LNCaP clone FGC (cell line): ENCODE data around the gene TUBB2B.

ENCODE experiments used
- DNase-seq: peaks from one replicate; pipeline ENCODE4 v3.0.0-alpha.2; 2011; ENCODE audit warnings: low read depth
- H3K4me3 ChIP-seq: 2 replicates; pipeline ENCODE4 v1.5.1; 2011; ENCODE audit warnings: mild to moderate bottlenecking, low read depth, low read length, control low read depth
- TF ChIP-seq, protein P1 (sequence below): IDR thresholded peaks from 2 replicates; pipeline ENCODE4 v1.5.1; 2012; ENCODE audit warnings: mild to moderate bottlenecking; ENCODE audit not compliant: control insufficient read depth, insufficient read depth; ENCODE audit errors: extremely low read depth

Gene TUBB2B

DNA sequence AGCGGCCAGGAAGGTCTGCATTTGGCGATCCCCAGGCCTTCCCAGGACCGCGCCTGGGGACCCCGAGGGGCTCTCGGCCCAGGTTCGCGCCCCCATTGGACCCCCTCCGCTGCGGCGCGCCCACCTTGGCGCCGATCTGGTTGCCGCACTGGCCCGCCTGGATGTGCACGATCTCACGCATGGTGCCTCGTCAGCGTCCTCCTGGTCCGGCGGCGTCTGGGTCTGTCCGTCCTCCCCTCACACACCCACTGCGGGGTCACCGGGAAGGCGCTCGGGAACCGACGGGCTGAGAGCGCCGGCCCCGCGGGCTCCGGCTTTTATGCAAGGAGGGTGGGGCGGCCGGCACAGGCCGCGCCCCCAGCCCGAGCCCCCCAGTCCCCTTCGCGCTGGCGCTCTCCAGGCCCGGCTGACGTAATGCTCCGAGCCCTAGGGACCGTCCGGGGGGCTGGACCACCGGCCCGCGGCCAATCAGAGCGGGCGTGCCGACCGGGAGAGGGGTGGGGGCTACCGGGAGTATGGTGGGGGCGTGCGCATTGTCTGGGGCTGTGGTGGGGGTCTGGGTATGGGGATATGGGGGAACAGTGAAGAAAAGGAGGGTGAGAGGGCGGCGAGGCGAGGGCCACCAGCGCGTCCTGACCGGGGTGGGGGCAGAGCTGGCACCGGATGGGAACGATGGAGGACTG is at the start of gene TUBB2B:
Gene TUBB2B, minus strand, starts transcription at position 291 of the 683 bp plus-strand sequence. Its CDS starts 110 bp downstream, at position 181.
- no peak for DNase-seq
- H3K4me3 ChIP-seq: peak within 1 kb of the TSS; percentile 35
- TF ChIP-seq, protein P1, sequence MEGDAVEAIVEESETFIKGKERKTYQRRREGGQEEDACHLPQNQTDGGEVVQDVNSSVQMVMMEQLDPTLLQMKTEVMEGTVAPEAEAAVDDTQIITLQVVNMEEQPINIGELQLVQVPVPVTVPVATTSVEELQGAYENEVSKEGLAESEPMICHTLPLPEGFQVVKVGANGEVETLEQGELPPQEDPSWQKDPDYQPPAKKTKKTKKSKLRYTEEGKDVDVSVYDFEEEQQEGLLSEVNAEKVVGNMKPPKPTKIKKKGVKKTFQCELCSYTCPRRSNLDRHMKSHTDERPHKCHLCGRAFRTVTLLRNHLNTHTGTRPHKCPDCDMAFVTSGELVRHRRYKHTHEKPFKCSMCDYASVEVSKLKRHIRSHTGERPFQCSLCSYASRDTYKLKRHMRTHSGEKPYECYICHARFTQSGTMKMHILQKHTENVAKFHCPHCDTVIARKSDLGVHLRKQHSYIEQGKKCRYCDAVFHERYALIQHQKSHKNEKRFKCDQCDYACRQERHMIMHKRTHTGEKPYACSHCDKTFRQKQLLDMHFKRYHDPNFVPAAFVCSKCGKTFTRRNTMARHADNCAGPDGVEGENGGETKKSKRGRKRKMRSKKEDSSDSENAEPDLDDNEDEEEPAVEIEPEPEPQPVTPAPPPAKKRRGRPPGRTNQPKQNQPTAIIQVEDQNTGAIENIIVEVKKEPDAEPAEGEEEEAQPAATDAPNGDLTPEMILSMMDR: no peak

DNA sequence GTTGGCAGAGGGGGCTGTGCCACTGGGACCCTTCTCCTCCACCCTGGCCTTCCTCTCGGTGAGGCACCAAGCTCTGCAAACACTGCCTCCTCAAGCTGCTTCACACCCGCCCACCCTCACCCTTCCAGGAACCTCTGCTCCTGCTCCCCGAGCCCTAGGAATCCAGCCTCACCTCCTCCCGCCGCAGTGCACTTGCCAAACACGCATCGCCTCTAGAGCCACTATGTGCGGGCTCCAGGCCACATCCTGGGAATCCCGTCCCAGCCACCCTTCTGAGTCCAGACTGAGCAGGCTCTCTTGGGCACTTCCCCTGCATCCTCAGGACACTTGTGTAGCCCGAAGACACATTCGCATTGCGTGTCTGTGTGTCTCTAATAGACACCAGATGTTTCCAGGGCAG is 49.8 kb upstream of the TUBB2B start:
- H3K4me3 ChIP-seq: no peak overlapping the region
- TF ChIP-seq, protein P1: no peak
- no peak for DNase-seq

GRCh38 chr6:3276174-3277167 is 49.0 kb upstream of the TUBB2B start:
- TF ChIP-seq, protein P1: no peak
- DNase-seq: no peak

DNA sequence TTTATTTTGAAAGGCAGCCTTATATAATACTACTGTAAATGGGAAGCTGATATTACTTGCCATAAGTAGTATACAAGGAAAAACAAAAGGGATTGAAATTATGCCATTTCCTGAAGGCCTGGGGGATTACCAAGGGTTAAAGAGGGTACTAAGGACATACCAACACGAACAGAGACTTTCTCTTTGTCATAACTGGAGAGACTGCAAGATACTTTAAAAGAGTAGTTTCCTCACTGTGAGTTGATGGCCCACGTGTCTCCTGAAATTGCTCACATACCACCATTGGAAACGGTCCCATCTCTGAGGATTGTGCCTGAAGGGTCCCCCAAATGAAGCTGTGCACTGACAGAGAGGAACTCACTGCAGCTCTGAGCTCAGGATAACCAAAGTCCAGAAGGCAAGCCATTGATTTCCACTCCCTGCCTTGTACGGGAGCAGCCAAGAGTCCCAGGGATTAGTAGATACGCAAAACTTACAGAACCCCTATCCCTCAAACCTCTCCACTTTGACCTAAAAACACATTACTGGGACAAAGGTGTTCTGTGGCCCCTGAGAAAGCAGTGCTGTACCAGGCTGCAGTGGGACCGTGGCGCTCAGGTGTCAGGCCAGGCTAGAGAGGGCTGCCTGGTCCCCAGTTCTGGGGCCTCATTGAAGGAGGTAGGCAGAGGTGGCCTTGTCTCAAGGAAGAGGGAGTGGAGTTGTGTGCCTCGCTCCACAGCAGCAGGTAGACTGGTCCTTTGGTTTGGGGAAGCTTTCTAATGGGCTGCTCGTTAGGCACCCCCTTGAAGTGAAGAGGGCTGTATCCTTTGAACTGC is 46.5 kb upstream of the TUBB2B start:
- no peak overlapping the region for H3K4me3 ChIP-seq
- TF ChIP-seq, protein P1: no peak
- no peak for DNase-seq

More at GRCh38 chr6:3276174-3277167, 49.0 kb upstream of the TUBB2B start:
- no peak overlapping the region for H3K4me3 ChIP-seq

DNA sequence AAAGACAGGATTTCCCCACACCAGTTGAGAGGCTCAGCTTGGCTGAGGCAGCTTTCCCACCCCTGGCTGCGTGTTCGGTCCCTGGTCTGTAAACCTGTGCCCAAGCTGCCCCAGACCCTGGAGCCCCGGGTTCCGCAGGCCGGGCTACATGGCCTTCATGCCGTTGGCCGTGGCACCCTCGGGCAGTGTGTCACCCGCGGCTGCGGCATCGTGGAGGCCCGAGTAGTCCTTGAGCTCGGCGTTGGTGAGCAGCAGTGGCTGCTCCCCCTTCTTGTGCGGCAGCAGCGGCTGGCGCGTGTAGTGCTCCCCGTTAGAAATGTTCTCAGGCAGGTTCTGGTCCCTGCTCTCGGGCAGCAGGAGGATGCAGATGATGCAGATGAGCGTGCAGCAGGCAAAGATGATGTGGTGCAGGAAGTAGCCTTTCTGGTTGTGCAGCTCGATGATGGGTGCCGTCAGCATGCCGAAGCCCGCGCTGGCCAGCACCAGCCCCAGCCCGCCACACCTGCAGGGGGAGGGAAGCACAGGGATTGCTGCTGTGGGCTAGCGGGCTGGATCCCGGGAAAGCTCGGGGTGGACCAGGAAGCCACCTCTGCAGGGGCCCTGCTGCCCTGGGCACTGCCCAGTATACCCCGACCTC is 45.6 kb upstream of the TUBB2B start:
- H3K4me3 ChIP-seq: no peak overlapping the region
- TF ChIP-seq, protein P1: no peak
- no peak for DNase-seq

DNA sequence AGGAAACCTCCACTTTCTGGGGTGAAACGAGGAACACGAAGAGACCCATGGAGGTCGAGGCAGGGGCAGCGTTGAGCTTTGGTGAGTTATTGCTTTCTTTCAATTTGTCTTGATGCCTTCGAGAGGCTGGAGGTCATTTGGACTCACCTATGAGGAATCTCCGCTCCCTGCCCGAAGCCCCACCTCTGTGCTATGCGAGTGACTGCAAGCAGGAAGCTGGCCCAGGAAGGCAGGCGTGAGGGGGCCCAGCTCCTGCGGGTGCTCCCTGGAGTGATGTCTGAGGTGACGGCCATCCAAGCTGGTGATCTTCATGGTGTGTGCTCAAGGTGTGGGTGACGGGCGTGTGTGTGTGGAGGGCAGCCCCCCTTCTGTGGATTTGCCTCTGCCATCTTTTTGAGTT is 44.3 kb upstream of the TUBB2B start:
- no peak overlapping the region for H3K4me3 ChIP-seq
- TF ChIP-seq, protein P1: no peak
- no peak for DNase-seq
